Stimulated activated CD4-positive, alpha-beta T cell treated with anti-CD3 and anti-CD28 coated beads, Interleukin-4, amount 100 ng/mL, for 24 hours (primary cell): ENCODE data around the gene METTL5.
A peak's percentile ranks its signal among the peaks of the same experiment; 100 is the strongest.
"Not testable (repeated sequence)": the region's sequence is repeated elsewhere in the genome, so short reads cannot be mapped to it uniquely, and the experiment has no call there.

Experiments used
- DNase-seq: peaks from one replicate; pipeline ENCODE4 v3.0.0-alpha.2; 2020

The METTL5 gene

DNA sequence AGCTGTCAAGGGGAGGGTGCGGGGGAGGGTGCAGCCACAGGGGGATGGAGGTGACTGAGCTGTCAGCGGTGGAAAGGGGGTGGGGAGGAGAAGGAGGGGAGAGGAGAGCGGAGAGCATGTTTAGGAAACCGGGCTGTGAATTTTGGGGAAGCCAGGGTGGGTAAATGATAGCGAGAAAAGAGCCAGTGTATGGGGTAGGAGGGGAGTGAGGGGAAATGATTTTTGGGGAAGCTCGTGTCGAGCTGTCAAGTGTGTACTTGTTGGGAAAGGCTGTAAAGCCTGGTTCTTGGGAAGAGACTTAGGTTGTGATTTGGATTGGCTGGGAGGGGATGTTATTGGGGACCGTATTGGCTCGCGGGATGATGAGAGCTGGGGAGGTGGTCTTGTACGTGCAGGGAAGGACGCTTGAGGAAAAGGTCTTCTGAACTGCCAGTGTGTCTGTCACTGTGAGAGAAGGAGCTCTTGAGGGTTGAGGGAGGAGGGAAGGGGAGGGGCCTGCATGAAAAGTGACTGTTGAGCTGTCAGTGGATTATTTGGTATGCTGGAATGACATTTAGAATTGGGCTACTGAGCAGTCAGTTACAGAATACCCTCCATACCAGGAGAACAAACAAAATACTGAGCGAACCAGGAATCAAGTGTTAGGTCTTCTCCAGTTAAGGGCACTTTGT lies 3.6 kb upstream of the METTL5 start:
- peak; percentile 59 for DNase-seq

DNA sequence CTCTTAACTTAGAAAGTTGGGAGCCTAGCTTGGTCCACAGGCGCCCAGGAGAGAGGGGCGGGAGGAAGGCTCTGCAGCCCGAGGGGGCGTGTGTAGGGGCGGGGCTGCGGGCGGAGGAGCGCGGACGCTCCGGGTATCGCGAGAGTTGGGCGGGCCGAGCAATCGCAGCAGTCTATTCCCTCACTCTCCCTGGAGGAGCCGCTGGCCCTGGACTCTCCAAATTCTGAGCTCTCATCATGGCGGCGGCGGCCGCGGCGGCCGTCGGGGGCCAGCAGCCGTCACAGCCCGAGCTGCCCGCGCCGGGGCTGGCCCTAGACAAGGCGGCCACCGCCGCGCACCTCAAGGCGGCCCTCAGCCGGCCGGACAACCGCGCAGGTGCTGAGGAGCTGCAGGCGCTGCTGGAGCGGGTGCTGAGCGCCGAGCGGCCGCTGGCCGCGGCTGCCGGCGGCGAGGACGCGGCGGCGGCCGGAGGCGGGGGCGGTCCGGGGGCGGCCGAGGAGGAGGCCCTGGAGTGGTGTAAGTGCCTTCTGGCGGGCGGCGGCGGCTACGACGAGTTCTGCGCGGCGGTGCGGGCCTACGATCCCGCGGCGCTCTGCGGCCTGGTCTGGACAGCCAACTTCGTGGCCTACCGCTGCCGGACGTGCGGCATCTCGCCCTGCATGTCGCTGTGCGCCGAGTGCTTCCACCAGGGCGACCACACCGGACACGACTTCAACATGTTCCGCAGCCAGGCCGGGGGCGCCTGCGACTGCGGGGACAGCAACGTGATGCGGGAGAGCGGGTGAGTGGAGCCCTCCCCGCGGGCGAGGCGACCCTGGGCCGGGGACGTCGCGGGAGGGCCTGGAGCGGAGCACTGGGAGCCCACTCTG lies 2.8 kb upstream of the METTL5 start, which contains the start of gene UBR3:
TSS of gene UBR3 (plus strand) at position 183 of the 869 bp plus-strand sequence. CDS start at position 237, 54 bp downstream.
- peak; percentile 91 for DNase-seq

DNA sequence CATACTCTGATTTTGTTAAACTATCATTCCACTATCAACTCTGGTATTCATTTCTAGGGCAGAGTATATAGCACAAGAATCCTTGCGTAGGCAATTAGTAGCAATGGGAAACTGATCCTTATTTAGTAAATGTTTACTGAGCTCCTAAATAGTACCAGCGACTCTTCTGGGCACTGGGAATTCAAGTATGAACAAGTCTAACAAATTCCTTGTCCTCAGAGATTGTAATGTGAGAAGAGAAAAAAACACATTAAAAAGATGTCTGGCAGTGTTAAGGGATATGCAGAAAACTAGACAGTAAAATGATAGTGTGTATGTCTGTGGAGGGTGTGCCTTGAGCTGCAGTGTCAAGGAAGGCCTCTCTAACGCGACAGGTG lies 721 bp downstream of the METTL5 start:
- DNase-seq, result no peak

DNA sequence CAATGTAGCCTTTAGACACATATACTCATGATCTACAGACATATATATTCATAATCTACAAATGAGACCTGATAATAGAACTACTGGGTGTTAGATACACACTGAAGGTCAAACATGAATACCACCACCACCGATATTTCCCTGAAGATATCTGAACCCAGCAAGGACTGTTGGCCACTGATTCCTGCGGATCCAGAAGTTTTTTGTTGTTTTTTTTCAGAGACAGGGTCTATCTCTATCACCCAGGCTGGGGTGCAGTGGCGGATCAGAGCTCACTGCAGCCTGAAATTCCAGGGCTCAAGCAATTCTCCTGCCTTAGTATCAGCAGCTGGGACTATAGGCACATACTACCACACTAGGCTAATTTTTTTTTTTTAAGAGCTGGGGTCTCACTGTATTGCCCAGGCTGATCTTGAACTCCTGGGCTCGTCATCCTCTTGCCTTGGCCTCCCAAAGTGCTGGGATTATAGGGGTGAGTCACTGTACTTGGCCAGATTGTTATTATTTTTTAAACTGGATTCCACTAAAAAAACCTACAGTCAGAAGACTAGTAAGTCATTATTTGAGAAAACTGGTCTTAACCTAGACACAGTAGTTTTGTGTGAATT lies 1.8 kb downstream of the METTL5 start:
- no peak for DNase-seq

DNA sequence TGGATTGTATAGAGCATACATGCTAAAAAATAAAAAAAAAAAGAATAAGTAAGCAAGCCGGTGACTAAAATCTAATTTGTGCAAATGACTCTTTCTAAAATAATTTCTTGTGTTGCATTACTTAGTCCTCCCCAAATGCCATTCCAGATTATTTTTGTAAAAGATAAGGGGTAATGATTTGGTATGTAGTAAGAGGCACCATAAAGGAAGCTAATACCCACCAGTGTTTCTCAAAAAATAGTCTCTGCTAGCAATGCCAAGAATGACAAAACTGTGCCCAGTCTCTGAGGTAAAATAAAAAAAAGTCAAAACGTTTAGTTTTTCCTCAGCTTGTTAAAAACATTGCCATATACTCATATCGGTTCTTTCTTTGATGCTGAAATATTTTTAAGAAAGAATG lies 2.7 kb downstream of the METTL5 start:
- no peak for DNase-seq

DNA sequence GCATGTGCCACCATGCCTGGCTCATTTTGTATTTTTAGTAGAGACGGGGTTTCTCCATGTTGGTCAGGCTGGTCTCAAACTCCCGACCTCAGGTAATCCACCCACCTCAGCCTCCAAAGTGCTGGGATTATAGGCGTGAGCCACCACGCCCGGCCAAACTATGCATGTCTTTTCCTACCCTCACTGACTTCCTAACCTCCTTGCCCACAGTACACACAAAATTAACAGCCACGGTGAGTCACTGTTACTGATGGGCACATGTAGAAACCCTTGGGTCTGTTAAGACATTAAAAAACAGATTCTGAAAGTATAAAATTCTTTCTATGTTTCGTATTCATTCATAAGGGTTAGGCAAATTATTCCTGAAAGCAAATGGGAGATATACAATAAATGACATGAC lies 4.6 kb downstream of the METTL5 start:
- not testable (repeated sequence) for DNase-seq

DNA sequence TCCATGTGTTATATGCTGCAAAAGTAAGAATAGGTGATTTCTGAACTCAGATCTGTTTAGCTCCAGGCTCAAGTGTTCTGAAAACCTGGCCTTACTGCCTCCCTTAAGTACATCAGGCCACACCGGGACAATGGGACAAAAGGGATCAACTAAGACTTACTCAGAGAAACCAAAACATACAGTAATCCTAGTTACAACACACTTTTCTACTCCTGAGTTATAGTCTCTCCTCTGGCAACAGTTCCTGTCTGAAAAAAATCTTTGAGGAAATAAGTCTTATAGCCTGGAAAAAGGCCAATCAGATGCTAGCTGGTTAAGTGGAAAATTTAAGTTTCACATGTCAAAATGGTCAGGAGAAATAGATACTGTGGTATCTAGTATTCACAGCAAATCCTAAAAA lies 5.6 kb downstream of the METTL5 start:
- no peak for DNase-seq

DNA sequence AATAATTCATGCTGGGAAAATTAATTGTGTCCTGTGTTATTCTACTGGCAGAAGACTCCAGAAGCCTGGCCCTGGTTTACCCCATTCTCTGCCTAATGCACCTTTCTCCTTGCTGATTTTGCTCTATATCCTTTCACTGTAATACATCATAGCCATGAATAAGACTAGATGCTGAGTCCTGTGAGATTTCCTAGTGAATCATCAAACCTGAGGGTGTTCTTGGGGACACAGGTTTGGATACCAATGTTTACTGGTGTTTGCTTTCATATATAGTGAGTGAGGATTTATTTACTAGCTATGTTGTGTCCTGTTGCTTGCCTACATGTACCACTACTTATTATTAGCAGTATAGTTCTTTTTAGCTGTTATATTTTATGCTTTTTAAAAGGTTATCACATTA lies 6.5 kb downstream of the METTL5 start:
- DNase-seq, result no peak

DNA sequence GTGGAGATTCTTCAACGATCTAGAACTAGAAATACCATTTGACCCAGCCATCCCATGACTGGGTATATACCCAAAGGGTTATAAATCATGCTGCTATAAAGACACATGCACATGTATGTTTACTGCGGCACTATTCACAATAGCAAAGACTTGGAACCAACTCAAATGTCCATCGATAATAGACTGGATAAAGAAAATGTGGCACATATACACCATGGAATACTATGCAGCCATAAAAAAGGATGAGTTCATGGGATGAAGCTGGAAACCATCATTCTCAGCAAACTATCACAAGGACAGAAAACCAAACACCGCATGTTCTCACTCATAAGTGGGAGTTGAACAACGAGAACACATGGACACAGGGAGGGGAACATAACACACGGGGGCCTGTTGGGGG lies 7.3 kb downstream of the METTL5 start:
- DNase-seq, result not testable (repeated sequence)

DNA sequence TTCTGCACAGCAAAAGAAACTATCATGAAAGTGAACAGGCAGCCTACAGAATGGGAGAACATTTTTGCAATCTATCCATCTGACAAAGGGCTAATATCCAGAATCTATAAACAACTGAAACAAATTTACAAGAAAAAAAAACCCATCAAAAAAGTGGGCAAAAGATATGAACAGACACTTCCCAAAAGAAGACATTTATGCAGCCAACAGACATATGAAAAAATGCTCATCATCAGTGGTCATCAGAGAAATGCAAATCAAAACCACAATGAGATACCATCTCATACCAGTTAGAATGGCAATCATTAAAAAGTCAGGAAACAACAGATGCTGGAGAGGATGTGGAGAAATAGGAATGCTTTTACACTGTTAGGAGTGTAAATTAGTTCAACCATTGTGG lies 7.7 kb downstream of the METTL5 start:
- not testable (repeated sequence) for DNase-seq

DNA sequence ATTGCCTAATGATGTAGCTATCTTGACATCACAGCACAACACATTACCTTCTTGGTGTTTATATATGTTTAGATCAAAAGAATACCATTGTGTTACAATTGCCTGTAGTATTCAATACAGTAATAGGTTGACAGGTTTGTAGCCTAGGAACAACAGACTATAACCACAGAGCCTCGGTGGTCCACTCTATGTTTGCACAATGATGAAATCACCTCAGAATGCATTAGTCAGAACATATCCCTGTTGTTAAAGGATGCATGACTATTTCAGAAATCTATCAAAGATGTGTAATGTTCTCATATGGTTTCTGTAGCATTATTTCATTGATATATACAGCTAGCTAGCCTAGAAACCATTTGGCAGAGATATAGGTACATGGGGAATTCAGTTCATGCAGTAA lies 8.9 kb downstream of the METTL5 start:
- DNase-seq, result no peak

DNA sequence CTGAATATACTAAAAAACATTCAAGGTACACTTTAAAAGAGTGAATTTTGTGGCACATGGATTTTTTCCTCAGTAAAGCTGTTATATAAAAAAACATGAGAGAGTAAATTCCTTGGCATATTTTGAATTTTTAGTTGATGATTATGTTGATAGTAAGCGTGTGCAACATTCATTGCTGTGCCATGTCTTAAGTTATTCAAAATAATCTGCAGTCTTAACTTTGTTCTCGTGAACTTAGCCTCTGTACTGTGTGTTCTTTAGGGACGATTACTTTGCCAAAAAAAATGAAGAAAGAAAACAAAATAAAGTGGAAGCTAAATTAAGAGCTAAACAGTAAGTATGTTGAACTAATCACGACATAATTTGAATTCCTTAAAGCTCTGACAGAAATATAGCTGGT lies 16.5 kb downstream of the METTL5 start:
- DNase-seq, result no peak

DNA sequence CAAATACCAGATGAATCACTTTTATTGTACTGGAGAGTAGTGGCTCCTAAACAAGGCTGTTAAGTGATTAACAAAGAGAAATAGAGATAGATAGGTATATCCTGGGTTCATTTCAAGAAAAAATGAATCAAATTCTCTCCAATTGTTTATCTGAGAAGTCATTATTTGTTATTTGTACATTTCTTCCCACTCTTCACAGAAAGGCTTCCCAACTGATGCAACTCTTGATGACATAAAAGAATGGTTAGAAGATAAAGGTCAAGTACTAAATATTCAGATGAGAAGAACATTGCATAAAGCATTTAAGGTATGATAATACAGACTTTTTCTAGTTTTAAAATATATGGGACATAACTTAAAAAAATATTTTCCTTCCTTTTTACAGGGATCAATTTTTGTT lies 18.1 kb downstream of the METTL5 start:
- no peak for DNase-seq

DNA sequence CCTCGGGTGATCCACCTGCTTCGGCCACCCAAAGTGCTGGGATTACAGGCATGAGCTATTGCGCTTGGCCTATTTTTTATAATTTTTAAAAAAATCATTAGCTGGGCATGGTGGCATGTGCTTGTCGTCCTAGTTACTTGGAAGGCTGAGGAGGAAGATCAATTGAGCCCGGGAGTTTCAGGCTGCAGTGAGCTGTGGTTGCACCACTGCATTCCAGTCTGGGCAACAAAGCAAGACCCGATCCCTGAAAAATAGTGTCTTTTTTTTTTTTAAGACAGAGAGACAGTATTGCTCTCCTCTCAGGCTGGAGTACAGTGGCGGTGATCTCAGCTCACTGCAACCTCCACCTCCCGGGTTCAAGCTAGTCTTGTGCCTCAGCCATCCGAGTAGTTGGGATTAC lies 21.2 kb downstream of the METTL5 start:
- DNase-seq, result no peak

DNA sequence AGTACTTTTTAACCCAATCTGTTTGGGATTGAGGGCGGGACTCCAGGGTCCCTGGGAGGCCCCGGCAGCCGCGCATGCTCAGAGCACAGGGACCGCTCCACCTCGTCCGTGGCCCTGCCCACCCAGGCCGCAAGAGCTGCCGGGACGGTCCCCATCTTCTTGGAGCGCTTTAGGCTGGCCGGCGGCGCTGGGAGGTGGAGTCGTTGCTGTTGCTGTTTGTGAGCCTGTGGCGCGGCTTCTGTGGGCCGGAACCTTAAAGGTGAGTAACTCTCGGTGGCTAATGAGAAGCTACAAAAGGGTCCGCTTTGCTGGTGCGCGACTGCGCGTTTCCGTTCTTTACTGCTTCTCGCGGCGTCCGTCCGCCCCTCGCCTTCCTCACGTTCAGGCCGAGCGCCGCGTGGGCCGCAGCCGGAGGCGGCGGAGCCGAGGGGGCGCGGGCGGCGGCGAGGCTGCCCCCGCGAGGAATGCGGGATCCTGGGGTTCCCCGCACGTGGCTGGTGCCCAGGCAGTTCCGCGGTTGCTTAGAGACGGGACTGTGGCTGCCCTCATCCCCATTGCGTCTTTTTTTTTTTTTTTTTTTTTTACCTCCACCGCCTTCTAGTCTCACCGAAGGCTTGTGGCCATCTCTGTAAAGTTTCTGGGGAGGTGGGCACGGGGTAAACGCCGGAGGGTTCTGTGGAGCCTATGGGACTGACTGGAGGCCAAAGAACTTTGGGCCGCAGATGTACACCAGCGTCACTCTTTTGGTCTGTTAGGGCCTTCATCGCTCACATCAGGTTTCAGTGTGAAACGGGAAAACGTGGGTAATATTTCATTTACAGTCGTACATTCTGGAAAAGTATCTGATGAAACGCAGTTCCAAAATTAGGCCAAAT lies 25.8 kb downstream of the METTL5 start, which contains the start of gene SSB:
TSS of gene SSB (plus strand) at position 154 of the 875 bp plus-strand sequence. CDS start 2,090 bp downstream, outside the sequence.
- DNase-seq, result peak; percentile 97

DNA sequence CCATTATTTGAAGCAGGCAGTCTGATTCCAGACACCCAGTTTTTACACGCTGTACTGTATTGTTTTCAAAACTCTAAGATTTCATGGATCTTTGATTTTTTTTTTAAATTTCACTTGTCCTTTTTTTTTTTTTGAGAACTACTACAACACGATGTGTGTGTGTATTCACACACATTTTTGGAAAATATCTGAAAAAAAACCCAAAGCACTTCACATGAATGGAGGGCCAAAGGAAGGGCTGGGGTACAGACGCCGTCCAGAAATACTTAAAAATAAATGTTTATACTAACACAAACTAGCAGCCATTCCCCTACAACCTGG lies 26.3 kb downstream of the METTL5 start:
- DNase-seq, result no peak

DNA sequence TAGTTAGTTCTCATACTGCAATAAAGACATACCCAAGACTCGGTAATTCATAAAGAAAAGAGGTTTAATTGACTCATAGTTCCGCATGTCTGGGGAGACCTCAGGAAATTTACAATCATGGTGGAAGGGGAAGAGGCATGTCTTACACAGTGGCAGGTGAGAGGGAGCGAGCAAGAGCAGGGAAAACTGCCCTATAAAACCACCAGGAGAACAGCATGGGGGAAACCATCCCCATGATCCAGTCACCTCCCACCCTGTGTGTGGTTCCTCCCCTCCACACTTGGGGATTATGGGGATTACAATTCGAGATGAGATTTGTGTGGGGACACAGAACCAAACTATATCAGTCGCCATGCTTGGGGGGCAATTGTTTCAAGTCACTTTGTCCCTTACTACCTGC lies 27.1 kb downstream of the METTL5 start:
- DNase-seq, result no peak

DNA sequence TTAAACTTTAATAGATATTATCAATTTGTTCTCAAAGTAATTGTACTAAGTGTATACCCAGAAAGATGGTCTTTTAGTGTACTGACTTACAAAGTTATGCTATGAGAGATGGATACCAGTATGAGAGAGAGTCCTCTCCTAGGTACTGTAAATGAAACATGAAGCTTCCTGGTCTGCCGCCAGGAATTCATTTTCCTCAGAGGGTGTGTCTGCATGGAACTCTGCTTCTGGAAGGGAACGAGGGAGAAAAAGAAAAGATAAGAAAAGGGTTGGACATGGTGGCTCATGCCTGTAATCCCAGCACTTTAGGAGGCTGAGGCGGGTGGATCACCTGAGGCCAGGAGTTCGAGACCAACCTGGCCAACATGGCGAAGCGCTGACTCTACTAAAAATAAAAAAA lies 28.3 kb downstream of the METTL5 start:
- DNase-seq, result no peak

DNA sequence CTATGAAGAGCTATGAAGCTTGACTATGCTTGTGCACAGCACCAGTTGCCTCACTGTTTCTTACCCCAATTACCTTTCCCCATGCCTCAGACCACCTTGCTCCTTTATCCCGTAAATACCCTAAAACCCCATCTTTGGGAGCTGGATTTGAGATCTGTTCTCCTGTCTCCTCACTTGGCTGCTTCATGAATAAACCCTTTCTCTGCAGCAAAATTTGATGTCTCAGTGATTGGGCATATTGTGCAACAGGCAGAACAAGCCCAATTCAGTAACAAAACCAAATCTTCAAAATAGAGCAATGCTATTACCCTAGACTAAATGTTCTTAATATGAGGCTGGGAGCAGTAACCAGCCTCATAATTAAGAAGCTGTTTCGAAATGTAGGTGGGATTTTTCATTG lies 29.5 kb downstream of the METTL5 start:
- DNase-seq, result no peak

DNA sequence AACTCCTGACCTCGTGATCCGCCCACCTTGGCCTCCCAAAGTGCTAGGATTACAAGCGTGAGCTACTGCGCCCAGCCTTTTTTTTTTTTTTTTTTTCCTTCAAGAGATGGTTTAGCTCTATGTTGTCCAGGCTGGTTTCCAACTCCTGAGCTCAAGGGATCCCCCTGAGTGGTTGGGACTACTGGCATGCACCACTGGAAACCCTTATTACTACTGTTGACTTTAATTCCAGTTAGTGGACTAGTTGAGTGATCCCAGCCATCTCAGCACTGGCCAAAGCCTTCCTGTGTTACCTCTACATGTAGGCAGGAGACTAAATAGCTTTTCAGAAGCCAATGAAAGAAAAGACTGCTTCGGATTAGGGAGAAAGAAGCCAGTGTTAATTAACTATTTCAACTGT lies 34.1 kb downstream of the METTL5 start:
- DNase-seq, result no peak

DNA sequence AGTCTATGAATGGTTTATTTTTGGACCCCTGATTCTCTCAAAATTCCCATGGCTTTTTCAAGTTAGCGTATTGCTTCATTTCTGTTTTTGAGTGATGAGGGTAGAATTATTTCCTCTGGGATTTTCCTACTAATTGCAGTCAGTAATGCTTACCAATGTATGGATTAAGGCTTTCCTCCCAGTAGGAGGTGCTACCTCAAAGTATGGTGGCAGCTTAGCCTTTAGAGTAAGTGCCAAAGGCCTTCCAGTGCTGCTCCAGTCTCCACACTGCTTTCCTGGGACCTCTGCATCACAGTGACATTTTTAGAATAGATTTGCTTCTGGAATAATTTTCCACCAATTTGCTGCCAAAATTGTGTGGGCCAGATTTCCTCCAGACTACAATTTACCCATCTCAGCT lies 42.2 kb downstream of the METTL5 start:
- no peak for DNase-seq

DNA sequence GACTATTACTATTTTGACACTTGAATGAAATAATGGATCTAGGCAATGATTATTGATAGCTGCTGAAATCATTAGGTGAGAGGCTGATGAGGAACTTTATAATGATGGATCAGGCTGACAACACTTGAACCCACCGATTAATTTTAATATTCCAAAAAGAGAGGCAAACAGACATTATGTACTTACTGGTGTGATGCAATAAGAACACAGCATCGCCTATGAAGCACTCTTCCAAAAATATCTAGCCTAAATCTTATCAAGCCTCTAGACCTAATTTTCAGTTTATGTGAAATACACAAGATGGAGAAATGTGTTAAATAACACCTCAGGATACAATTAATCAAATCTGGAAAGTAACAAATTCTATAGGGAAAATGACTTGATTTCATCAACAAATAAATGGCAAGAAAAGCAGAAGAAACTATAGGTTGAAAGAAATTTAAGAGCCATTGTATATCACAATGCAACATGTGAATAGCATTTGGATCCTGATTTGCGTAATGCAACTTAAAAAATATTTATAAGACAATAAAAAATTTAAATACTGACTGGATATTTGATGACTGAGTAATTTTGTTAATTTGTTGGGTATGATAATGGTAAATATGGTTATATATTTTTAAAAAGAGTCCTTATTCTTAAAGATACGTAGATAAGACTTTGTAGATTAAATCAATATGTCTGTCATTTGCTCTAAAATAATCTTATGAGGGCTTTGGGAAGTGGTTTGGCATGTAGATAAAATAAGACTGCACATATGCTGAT lies 43.3 kb downstream of the METTL5 start:
- no peak for DNase-seq
